PC-3 (cell line): ENCODE results near the gene FAR2. TPM values are rescaled to one million over a fixed set of nuclear protein-coding genes. Genes with fewer than 3 reads are reported as not detected.

ENCODE experiments used
- ATAC-seq: fragments of 200-7000 bp; cut with Tn5 transposase; 2 replicates; pipeline ENCODE4 v1.9.1; 2020; ENCODE audit warnings: mild to moderate bottlenecking, moderate library complexity
- BruUV-seq: library from RNA; stranded (reverse); fragments of 400-500 nt; replicated peaks from 2 replicates; lab custom pipeline; 2021; lab: Mats Ljungman, UMichigan
- CTCF ChIA-PET: fragments of 300-600 bp; sonication (Branson Sonifier 250); formaldehyde crosslinking; loops from one replicate; lab custom pipeline; 2022; ENCODE audit warnings: antibody characterized with exemption; lab: Charles Lee
- POLR2A ChIA-PET: fragments of 300-600 bp; sonication (Branson Sonifier 250); formaldehyde crosslinking; loops from one replicate; lab custom pipeline; 2022; ENCODE audit warnings: antibody characterized with exemption; ENCODE audit not compliant: unreplicated experiment; lab: Charles Lee
- DNase-seq: peaks from one replicate; pipeline ENCODE4 v3.0.0-alpha.2; 2015
- H2AFZ ChIP-seq: fragments of 300-600 bp; sonication (generic); 2 replicates; pipeline ENCODE4 v1.6.0; 2016; ENCODE audit warnings: antibody characterized with exemption, low read length
- H3F3A ChIP-seq: fragments of 300-600 bp; sonication (generic); one replicate; pipeline ENCODE4 v1.6.0; 2017; ENCODE audit warnings: antibody characterized with exemption, low read length, control low read depth, mild to moderate bottlenecking; ENCODE audit not compliant: unreplicated experiment
- H3K27ac ChIP-seq: fragments of 300-600 bp; sonication (generic); 2 replicates; pipeline ENCODE4 v1.5.1; 2016; ENCODE audit warnings: mild to moderate bottlenecking, low read length
- H3K27me3 ChIP-seq: fragments of 300-600 bp; sonication (generic); 2 replicates; pipeline ENCODE4 v1.6.1; 2016; ENCODE audit warnings: low read length, mixed read lengths
- H3K36me3 ChIP-seq: fragments of 300-600 bp; sonication (generic); 2 replicates; pipeline ENCODE4 v1.6.1; 2016; ENCODE audit warnings: low read depth, mixed run types, low read length, mixed read lengths
- H3K4me1 ChIP-seq: fragments of 300-600 bp; sonication (generic); 2 replicates; pipeline ENCODE4 v1.5.1; 2016; ENCODE audit warnings: low read length; ENCODE audit not compliant: insufficient read depth
- H3K4me2 ChIP-seq: fragments of 300-600 bp; sonication (generic); 2 replicates; pipeline ENCODE4 v1.6.0; 2016; ENCODE audit warnings: low read length
- H3K4me3 ChIP-seq: fragments of 300-600 bp; sonication (generic); 2 replicates; pipeline ENCODE4 v1.5.1; 2016; ENCODE audit warnings: mild to moderate bottlenecking, low read length, mixed read lengths
- H3K79me2 ChIP-seq: fragments of 300-600 bp; sonication (generic); 2 replicates; pipeline ENCODE4 v1.6.1; 2017; ENCODE audit warnings: low read length, mixed read lengths
- H3K9ac ChIP-seq: fragments of 300-600 bp; sonication (generic); 2 replicates; pipeline ENCODE4 v1.6.0; 2016; ENCODE audit warnings: mild to moderate bottlenecking, low read length
- H3K9me2 ChIP-seq: fragments of 300-600 bp; sonication (generic); replicated peaks from 2 replicates; pipeline ENCODE4 v1.6.1; 2016; ENCODE audit warnings: mixed run types, low read length, mixed read lengths
- H3K9me3 ChIP-seq: fragments of 300-600 bp; sonication (generic); 2 replicates; pipeline ENCODE4 v1.6.1; 2016; ENCODE audit warnings: low read length, mixed read lengths
- H4K20me1 ChIP-seq: fragments of 300-600 bp; sonication (generic); 2 replicates; pipeline ENCODE4 v1.6.1; 2016; ENCODE audit warnings: low read length, mixed read lengths
- EZH2 ChIP-seq: fragments of 300-600 bp; sonication (generic); IDR thresholded peaks from one replicate; pipeline ENCODE4 v1.6.1; 2017; ENCODE audit warnings: antibody characterized with exemption, mild to moderate bottlenecking, low read length; ENCODE audit not compliant: unreplicated experiment
- EZH2phosphoT487 ChIP-seq: fragments of 300-600 bp; sonication (generic); IDR thresholded peaks from 2 replicates; pipeline ENCODE4 v1.6.1; 2018; ENCODE audit warnings: mild to moderate bottlenecking, antibody characterized with exemption, low read length, borderline replicate concordance
- intact Hi-C: fragments of 100-400 bp; cut with micrococcal nuclease; formaldehyde crosslinking; loops from 2 replicates; pipeline ENCODE4 v1.9.0; 2023
- total RNA-seq: library from RNA; depleted of rRNA; stranded (reverse); fragments of >200 nt; gene quantifications from 2 replicates; pipeline ENCODE4 v1.2.3, GENCODE V29; 2014
- TF ChIP-seq, protein P1 (sequence below): fragments of 300-600 bp; sonication (generic); conservative IDR thresholded peaks from 2 replicates; pipeline ENCODE4 v1.5.1; 2017; ENCODE audit warnings: antibody characterized with exemption, low read depth, mild to moderate bottlenecking, low read length

FAR2 gene
- total RNA-seq, 1 experiment from 2014 or later, result 10.2 TPM

DNA sequence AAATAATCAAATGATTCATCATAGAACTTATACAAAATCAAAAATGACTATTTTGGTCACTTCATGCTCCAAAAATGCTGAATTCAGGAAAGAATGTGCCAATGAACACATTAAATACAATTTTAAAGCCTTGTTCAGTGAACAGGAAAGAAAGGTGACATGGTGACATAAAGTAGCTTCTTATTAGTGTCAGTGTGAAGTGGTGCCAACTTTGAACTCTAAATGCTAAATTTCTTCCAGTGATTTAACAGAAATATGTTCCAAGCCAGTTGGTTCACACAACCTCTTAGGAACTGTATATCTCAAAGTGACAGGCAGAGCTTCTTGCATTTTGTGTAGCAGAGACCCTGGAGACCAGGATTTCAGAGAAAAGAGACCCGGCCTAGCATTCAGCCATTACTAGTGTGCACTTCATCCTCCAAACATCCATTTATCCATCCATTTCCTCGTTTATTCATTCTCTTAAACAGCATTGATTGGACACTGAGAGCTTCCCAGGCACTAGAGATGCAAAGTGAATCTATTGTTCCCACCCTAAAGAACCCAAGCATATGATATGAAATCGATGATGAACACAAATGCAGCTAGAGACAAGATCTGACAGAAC lies 95.2 kb downstream of the FAR2 start:
- POLR2A ChIA-PET, result no interaction called here
- TF ChIP-seq EZH2 (no peak), EZH2phosphoT487 (no peak)
- TF ChIP-seq, protein P1, sequence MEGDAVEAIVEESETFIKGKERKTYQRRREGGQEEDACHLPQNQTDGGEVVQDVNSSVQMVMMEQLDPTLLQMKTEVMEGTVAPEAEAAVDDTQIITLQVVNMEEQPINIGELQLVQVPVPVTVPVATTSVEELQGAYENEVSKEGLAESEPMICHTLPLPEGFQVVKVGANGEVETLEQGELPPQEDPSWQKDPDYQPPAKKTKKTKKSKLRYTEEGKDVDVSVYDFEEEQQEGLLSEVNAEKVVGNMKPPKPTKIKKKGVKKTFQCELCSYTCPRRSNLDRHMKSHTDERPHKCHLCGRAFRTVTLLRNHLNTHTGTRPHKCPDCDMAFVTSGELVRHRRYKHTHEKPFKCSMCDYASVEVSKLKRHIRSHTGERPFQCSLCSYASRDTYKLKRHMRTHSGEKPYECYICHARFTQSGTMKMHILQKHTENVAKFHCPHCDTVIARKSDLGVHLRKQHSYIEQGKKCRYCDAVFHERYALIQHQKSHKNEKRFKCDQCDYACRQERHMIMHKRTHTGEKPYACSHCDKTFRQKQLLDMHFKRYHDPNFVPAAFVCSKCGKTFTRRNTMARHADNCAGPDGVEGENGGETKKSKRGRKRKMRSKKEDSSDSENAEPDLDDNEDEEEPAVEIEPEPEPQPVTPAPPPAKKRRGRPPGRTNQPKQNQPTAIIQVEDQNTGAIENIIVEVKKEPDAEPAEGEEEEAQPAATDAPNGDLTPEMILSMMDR, result no peak

DNA sequence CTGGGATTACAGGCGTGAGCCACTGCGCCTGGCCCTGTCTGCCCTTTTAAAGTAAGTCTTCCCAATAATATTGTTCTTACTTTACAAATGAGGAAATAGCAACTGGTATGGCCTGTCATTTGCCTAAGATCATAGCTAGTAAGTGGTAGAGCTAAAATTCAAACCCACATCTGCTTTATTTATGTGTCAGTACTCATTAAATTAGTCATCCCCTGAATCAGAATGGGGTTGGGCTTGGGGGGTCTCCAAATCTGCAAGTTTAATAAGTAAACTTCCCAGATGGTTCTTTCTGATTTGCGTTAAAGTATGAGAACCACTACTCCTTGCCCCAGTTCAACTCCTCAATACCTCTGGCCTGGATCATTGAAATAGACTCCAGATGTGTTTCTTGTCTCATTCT lies 96.2 kb downstream of the FAR2 start:
- H3K4me1 ChIP-seq, result peaks cover 45% of the 10 kb centered on the region
- BruUV-seq, result no TSS peak
- H3K9me3 ChIP-seq, result no peaks in the 10 kb centered on the region
- peak overlapping the region; percentile 0; the same call in 1 of the 2 replicates for H3K4me2 ChIP-seq
- intact Hi-C loops, result loop anchor here (10.0 kb wide), 1 partner anchor 1260 kb away; no protein-coding TSS in a partner anchor
- peaks cover 18% of the 10 kb centered on the region for H3F3A ChIP-seq
- H3K27ac ChIP-seq, result peak overlapping the region; percentile 31
- no peak overlapping the region for H3K9ac ChIP-seq
- H3K4me3 ChIP-seq, result no peak overlapping the region
- H2AFZ ChIP-seq, result no peak overlapping the region
- H3K79me2 ChIP-seq, result no peaks in the 10 kb centered on the region
- no peaks in the 10 kb centered on the region for H3K27me3 ChIP-seq
- ChIA-PET CTCF (no interaction called here), POLR2A (no interaction called here)
- peak; percentile 63 for DNase-seq
- H4K20me1 ChIP-seq, result no peaks in the 10 kb centered on the region
- H3K9me2 ChIP-seq, result no peaks in the 10 kb centered on the region
- no peak for TF ChIP-seq EZH2phosphoT487
- H3K36me3 ChIP-seq, result no peaks in the 10 kb centered on the region
- no peak for ATAC-seq

More for the DNA sequence above, 95.2 kb downstream of the FAR2 start:
- Histone ChIP-seq H3K9me2 (no peaks in the 10 kb centered on the region), H3F3A (peaks cover 18% of the 10 kb centered on the region), H3K36me3 (no peaks in the 10 kb centered on the region), H3K4me1 (peaks cover 55% of the 10 kb centered on the region), H3K4me3 (no peak overlapping the region), H2AFZ (no peak overlapping the region), H3K27me3 (no peaks in the 10 kb centered on the region), H3K4me2 (no peak overlapping the region), H3K9me3 (no peaks in the 10 kb centered on the region), H3K79me2 (no peaks in the 10 kb centered on the region), H3K27ac (peak overlapping the region; percentile 83; the same call in 1 of the 2 replicates), H4K20me1 (no peaks in the 10 kb centered on the region), H3K9ac (no peak overlapping the region)
- DNase-seq (no peak), ATAC-seq (no peak)
- intact Hi-C loops, result loop anchor here (5.0 to 10.0 kb wide), 3 partner anchors 222 to 1259 kb away; no protein-coding TSS in a partner anchor
- CTCF ChIA-PET, result no interaction called here
- BruUV-seq, result no TSS peak

DNA sequence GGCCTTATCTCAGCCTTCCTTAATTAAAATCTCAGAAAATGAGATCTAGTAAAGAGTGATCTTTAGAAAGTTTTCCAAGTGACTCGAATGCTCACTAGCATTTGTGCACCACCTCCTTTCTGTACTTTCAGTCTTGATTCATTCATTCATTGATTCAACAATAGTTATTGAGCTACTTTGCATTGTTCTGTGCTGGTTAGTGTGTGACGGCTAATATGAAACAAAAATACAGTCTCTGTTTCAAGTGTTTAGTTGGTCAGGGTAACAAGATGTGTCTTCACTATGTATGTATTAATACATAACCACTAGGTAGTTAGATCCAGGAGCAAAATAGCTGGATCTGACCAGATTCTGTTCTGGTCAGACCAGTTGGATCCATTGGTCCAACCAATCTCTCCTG lies 100.9 kb downstream of the FAR2 start:
- ATAC-seq (no peak), DNase-seq (no peak)
- no peak overlapping the region for H3K27ac ChIP-seq
- POLR2A ChIA-PET, result interaction anchor here (0.6 kb wide), 1 partner anchor 27 kb away, joined by 3 read pairs; no protein-coding TSS in a partner anchor
- H4K20me1 ChIP-seq, result no peaks in the 10 kb centered on the region
- H3K9me3 ChIP-seq, result no peaks in the 10 kb centered on the region
- BruUV-seq, result no TSS peak
- no peaks in the 10 kb centered on the region for H3K36me3 ChIP-seq
- H3F3A ChIP-seq, result no peaks in the 10 kb centered on the region
- intact Hi-C loops, result loop anchor here (10.0 kb wide), 1 partner anchor 1265 kb away; no protein-coding TSS in a partner anchor
- H3K27me3 ChIP-seq, result no peaks in the 10 kb centered on the region
- H3K9me2 ChIP-seq, result no peaks in the 10 kb centered on the region
- no peak overlapping the region for H3K9ac ChIP-seq
- no peak overlapping the region for H3K4me3 ChIP-seq
- H3K79me2 ChIP-seq, result no peaks in the 10 kb centered on the region
- TF ChIP-seq EZH2phosphoT487 (no peak), EZH2 (no peak)
- TF ChIP-seq, protein P1, result no peak
- peaks cover 8% of the 10 kb centered on the region; the same call in 1 of the 2 replicates for H3K4me1 ChIP-seq
- CTCF ChIA-PET, result no interaction called here
- no peak overlapping the region for H2AFZ ChIP-seq
- no peak overlapping the region for H3K4me2 ChIP-seq
